HG03469 (cell line): ENCODE measurements around the gene DNAJB12.
"Not testable (repeated sequence)": the region's sequence is repeated elsewhere in the genome, so short reads cannot be mapped to it uniquely, and the experiment has no call there.

Experiments used
- ATAC-seq: cut with Tn5 transposase; IDR thresholded peaks from one replicate; pipeline ENCODE4 v1.9.1; 2021; ENCODE audit warnings: mild to moderate bottlenecking, moderate library complexity, moderate number of reproducible peaks; ENCODE audit not compliant: unreplicated experiment

The DNAJB12 gene

GRCh38 chr10:72297281-72297804 lies 57.4 kb downstream of the DNAJB12 start:
- ATAC-seq: peak; percentile 28

GRCh38 chr10:72296829-72297280 lies 57.9 kb downstream of the DNAJB12 start:
- not testable (repeated sequence) for ATAC-seq

GRCh38 chr10:72295330-72295910 lies 59.3 kb downstream of the DNAJB12 start:
- ATAC-seq: no peak

- ATAC-seq: no peak
Measured at GRCh38 chr10:72292223-72292691, 62.5 kb downstream of the DNAJB12 start.

- ATAC-seq: no peak
Measured at GRCh38 chr10:72291019-72291532, 63.6 kb downstream of the DNAJB12 start.

- no peak for ATAC-seq
Measured at GRCh38 chr10:72285972-72286521, 68.7 kb downstream of the DNAJB12 start.

- no peak for ATAC-seq
Measured at GRCh38 chr10:72283131-72283530, 71.6 kb downstream of the DNAJB12 start.
